ENCODE measurements around the gene IFI35. TPM values are rescaled to one million over a fixed set of nuclear protein-coding genes. Genes with fewer than 3 reads are reported as not detected.

The IFI35 gene
- total RNA-seq, 2 donors from 2014 or later = 3.0 to 5.1 TPM

DNA sequence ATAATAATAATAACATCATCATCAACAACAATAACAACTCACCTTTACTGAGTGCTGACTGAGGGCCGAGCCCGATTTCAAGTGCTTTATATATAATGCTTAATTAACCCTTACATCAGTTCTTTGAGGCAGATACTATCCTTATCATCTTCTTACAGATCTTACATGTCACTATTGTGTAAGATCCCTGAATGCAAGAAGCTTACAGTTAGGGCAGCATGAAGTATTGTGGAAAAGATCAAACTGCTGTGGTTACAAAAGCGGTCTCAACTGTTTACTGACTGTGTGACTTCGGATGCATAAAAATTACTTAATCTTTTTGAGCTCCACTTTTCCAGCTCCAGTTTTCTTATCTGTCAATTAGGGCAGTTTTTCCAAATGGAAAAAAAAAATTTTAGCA lies 12.3 kb downstream of the IFI35 start:
- DNase-seq = no peak
- Mint-ChIP-seq H3K36me3 (ENCODE audit: low read depth) (peaks cover 49% of the 10 kb centered on the region), H3K4me3 (no peak overlapping the region), H3K9me3 (no peaks in the 10 kb centered on the region), H3K27me3 (ENCODE audit: insufficient read depth) (no peaks in the 10 kb centered on the region), H3K27ac (no peak overlapping the region), H3K4me1 (peaks cover 31% of the 10 kb centered on the region)
- TF ChIP-seq, protein P1, sequence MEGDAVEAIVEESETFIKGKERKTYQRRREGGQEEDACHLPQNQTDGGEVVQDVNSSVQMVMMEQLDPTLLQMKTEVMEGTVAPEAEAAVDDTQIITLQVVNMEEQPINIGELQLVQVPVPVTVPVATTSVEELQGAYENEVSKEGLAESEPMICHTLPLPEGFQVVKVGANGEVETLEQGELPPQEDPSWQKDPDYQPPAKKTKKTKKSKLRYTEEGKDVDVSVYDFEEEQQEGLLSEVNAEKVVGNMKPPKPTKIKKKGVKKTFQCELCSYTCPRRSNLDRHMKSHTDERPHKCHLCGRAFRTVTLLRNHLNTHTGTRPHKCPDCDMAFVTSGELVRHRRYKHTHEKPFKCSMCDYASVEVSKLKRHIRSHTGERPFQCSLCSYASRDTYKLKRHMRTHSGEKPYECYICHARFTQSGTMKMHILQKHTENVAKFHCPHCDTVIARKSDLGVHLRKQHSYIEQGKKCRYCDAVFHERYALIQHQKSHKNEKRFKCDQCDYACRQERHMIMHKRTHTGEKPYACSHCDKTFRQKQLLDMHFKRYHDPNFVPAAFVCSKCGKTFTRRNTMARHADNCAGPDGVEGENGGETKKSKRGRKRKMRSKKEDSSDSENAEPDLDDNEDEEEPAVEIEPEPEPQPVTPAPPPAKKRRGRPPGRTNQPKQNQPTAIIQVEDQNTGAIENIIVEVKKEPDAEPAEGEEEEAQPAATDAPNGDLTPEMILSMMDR (conservative IDR thresholded peaks at IDR 0.05) = no peak
- Histone ChIP-seq H3K4me1 (ENCODE audit: control insufficient read depth, insufficient read depth, low read length) (peaks cover 12% of the 10 kb centered on the region), H3K4me3 (ENCODE audit: low read length) (no peak overlapping the region), H3K27ac (ENCODE audit: low read depth, low read length) (peak overlapping the region; percentile 74), H3K9me3 (ENCODE audit: control insufficient read depth, low read length) (no peaks in the 10 kb centered on the region), H3K9ac (ENCODE audit: extremely low read depth, low read length, poor library complexity, severe bottlenecking) (no peak overlapping the region), H3K36me3 (ENCODE audit: control insufficient read depth, insufficient read depth, low read length) (peaks cover 53% of the 10 kb centered on the region), H3K27me3 (ENCODE audit: control insufficient read depth, insufficient read depth, low read length, poor library complexity, severe bottlenecking) (no peaks in the 10 kb centered on the region)
- 89 to 96% methylated on average over 4 of the region's 4 CpGs for WGBS, 2 experiments (ENCODE audit: insufficient coverage in 1 of 2, insufficient read length in 1 of 2)

DNA sequence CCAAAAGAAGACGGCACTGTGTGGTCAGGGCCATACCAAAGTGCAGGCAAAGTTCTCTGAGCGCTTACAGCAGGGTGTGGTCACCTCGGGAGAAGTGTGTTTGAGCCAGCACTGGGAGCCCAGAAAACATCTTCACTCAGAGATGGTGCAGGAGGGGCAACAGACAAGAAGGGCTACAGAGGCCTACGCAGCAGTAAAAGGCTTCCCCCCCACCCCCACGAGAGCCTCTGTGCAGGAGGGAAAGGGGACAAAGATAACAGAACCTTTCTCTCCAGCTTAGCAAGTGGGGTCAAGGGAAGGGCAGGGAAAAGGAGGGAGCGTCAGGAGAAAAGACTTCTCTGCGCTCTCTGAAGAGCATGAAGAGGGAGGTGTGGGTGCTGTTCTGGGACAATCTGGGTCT lies 12.8 kb downstream of the IFI35 start:
- peaks cover 26% of the 10 kb centered on the region for H3K4me1 Mint-ChIP-seq
- no peak overlapping the region for H3K9ac ChIP-seq (ENCODE audit: extremely low read depth, low read length, poor library complexity, severe bottlenecking)
- peak; percentile 43 for DNase-seq
- peak overlapping the region; percentile 93 for H3K4me3 ChIP-seq (ENCODE audit: low read length)
- no peaks in the 10 kb centered on the region for H3K27me3 Mint-ChIP-seq (ENCODE audit: insufficient read depth)
- peak overlapping the region; percentile 71 for H3K27ac Mint-ChIP-seq
- H3K9me3 Mint-ChIP-seq = no peaks in the 10 kb centered on the region
- TF ChIP-seq, protein P1 (conservative IDR thresholded peaks at IDR 0.05) = no peak
- 80 to 88% methylated on average over 5 to 6 of the region's 7 CpGs for WGBS, 2 experiments (ENCODE audit: insufficient coverage in 1 of 2, insufficient read length in 1 of 2)
- no peaks in the 10 kb centered on the region for H3K9me3 ChIP-seq (ENCODE audit: control insufficient read depth, low read length)
- peaks cover 47% of the 10 kb centered on the region for H3K36me3 Mint-ChIP-seq (ENCODE audit: low read depth)
- no peaks in the 10 kb centered on the region for H3K27me3 ChIP-seq (ENCODE audit: control insufficient read depth, insufficient read depth, low read length, poor library complexity, severe bottlenecking)
- H3K36me3 ChIP-seq (ENCODE audit: control insufficient read depth, insufficient read depth, low read length) = peaks cover 51% of the 10 kb centered on the region
- H3K4me3 Mint-ChIP-seq = peak overlapping the region; percentile 98
- peaks cover 12% of the 10 kb centered on the region for H3K4me1 ChIP-seq (ENCODE audit: control insufficient read depth, insufficient read depth, low read length)
- peak overlapping the region; percentile 16 for H3K27ac ChIP-seq (ENCODE audit: low read depth, low read length)

DNA sequence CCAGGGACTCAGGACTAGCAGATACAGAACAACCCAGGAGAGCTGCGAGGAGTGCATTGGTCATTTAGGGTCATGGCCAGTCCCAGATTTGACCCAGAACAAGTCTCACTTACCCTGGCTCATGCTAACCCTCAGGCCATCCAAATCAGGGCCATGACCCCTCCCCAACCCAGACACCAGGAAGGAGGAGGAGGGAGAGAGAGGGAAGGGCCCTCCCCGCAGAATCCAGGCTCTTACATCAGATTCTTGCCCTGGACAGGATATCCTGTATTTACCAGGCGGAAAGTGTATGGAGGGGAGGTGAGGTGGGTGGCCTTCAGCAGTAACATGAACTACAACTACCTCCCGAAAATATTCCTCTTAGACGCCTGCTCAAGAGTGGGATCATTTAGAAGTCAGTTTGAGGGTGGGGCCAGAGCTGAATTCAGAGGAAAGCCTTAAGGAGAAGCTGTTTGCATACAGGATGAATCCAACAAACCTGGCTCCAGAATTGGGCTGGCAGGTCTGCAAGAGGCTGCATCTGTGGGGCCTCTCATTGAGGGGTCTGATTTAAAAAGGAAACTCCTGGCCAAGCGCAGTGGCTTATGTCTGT lies 13.5 kb downstream of the IFI35 start:
- Histone ChIP-seq H3K27ac (ENCODE audit: low read depth, low read length) (peak overlapping the region; percentile 24), H3K4me1 (ENCODE audit: control insufficient read depth, insufficient read depth, low read length) (peaks cover 12% of the 10 kb centered on the region), H3K9ac (ENCODE audit: extremely low read depth, low read length, poor library complexity, severe bottlenecking) (no peak overlapping the region), H3K9me3 (ENCODE audit: control insufficient read depth, low read length) (no peaks in the 10 kb centered on the region), H3K4me3 (ENCODE audit: low read length) (peak overlapping the region; percentile 93), H3K27me3 (ENCODE audit: control insufficient read depth, insufficient read depth, low read length, poor library complexity, severe bottlenecking) (no peaks in the 10 kb centered on the region), H3K36me3 (ENCODE audit: control insufficient read depth, insufficient read depth, low read length) (peaks cover 45% of the 10 kb centered on the region)
- peak overlapping the region; percentile 98 for H3K4me3 Mint-ChIP-seq
- H3K27me3 Mint-ChIP-seq (ENCODE audit: insufficient read depth) = no peaks in the 10 kb centered on the region
- H3K27ac Mint-ChIP-seq = peak overlapping the region; percentile 71
- H3K4me1 Mint-ChIP-seq = peaks cover 19% of the 10 kb centered on the region
- TF ChIP-seq, protein P1 (conservative IDR thresholded peaks at IDR 0.05) = no peak
- WGBS, 2 experiments (ENCODE audit: insufficient coverage in 1 of 2, insufficient read length in 1 of 2) = 90 to 94% methylated on average over 2 to 5 of the region's 6 CpGs
- peak; percentile 59 for DNase-seq
- H3K9me3 Mint-ChIP-seq = no peaks in the 10 kb centered on the region
- peaks cover 40% of the 10 kb centered on the region for H3K36me3 Mint-ChIP-seq (ENCODE audit: low read depth)
